A673 (cell line): ENCODE results near the gene DMD. TPM values are rescaled to one million over a fixed set of nuclear protein-coding genes. Genes with fewer than 3 reads are reported as not detected.

Experiments used
- BruUV-seq: library from RNA; stranded (reverse); fragments of 400-500 nt; replicated peaks from 2 replicates; lab custom pipeline; 2021; lab: Mats Ljungman, UMichigan
- CTCF ChIA-PET: fragments of 300-600 bp; sonication (Branson Sonifier 250); formaldehyde crosslinking; loops from one replicate; lab custom pipeline; 2022; ENCODE audit warnings: antibody characterized with exemption; lab: Charles Lee
- POLR2A ChIA-PET: fragments of 300-600 bp; sonication (Branson Sonifier 250); formaldehyde crosslinking; loops from one replicate; lab custom pipeline; 2022; ENCODE audit warnings: antibody characterized with exemption; ENCODE audit not compliant: low non-redundant PET; lab: Charles Lee
- DNase-seq: peaks from one replicate; pipeline ENCODE4 v3.0.0-alpha.2; 2015; ENCODE audit warnings: low spot score
- H3K27ac ChIP-seq: fragments of 200-600 bp; sonication (generic); 2 replicates; pipeline ENCODE4 v1.5.1; 2016; ENCODE audit warnings: mixed run types, low read depth, mild to moderate bottlenecking, mixed read lengths, antibody characterized with exemption, low read length; ENCODE audit not compliant: poor library complexity, severe bottlenecking
- H3K27me3 ChIP-seq: fragments of 200-600 bp; sonication (generic); replicated peaks from 2 replicates; pipeline ENCODE4 v1.6.1; 2017; ENCODE audit warnings: mixed run types, low read depth, mild to moderate bottlenecking, mixed read lengths, antibody characterized with exemption, low read length; ENCODE audit not compliant: insufficient read depth, poor library complexity
- H3K36me3 ChIP-seq: fragments of 200-600 bp; sonication (generic); 2 replicates; pipeline ENCODE4 v1.6.1; 2016; ENCODE audit warnings: mixed run types, mild to moderate bottlenecking, mixed read lengths, antibody characterized with exemption, low read length; ENCODE audit not compliant: insufficient read depth, poor library complexity, severe bottlenecking
- H3K4me1 ChIP-seq: fragments of 200-600 bp; sonication (generic); 2 replicates; pipeline ENCODE4 v1.6.1; 2017; ENCODE audit warnings: mixed run types, mild to moderate bottlenecking, mixed read lengths, antibody characterized with exemption, low read length; ENCODE audit not compliant: insufficient read depth, poor library complexity, severe bottlenecking
- H3K4me3 ChIP-seq: fragments of 200-600 bp; sonication (generic); 2 replicates; pipeline ENCODE4 v1.5.1; 2016; ENCODE audit warnings: low read depth, mixed run types, mild to moderate bottlenecking, mixed read lengths, low read length; ENCODE audit not compliant: poor library complexity, severe bottlenecking
- H3K9me3 ChIP-seq: fragments of 200-600 bp; sonication (generic); 2 replicates; pipeline ENCODE4 v1.6.1; 2016; ENCODE audit warnings: mixed run types, low read depth, mild to moderate bottlenecking, mixed read lengths, antibody characterized with exemption, low read length; ENCODE audit not compliant: poor library complexity, severe bottlenecking
- EZH2 ChIP-seq: fragments of 200-600 bp; sonication (generic); IDR thresholded peaks from 2 replicates; pipeline ENCODE4 v1.6.1; 2017; ENCODE audit warnings: borderline replicate concordance, low read depth, mild to moderate bottlenecking, mixed read lengths, antibody characterized with exemption, low read length; ENCODE audit not compliant: poor library complexity, severe bottlenecking
- intact Hi-C: fragments of 100-400 bp; cut with micrococcal nuclease; formaldehyde crosslinking; loops from one replicate; pipeline ENCODE4 v1.10.0; 2022; ENCODE audit not compliant: unreplicated experiment
- total RNA-seq: library from RNA; stranded (reverse); gene quantifications from 2 replicates; pipeline ENCODE4 v1.2.3, GENCODE V29; 2021
- TF ChIP-seq, protein P1 (sequence below): fragments of 300-800, 200-600 bp; sonication (generic); conservative IDR thresholded peaks from 2 replicates; pipeline ENCODE4 v1.5.1; 2017; ENCODE audit warnings: low read depth, mild to moderate bottlenecking, antibody characterized with exemption, low read length, moderate library complexity, mixed read lengths

DMD gene
- total RNA-seq, 1 experiment from 2014 or later = 5.4 TPM

DNA sequence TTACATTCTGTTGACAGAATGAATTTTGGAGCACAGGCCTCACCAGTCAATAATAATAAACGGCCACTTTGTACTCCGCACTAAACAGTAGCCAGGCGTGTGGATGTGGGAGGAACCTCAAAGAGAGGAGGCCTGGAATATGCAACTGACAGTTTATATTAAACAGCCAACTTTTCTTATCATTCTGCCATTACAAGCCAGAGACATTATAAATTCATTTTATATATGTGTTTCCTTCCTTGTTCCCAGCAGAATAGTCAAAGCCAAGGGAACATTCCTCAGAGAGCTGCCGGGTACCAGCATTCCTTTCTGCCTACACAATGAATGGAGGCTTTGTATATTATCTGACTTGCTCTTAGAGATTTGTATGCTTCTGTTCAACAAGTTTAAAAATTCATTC, 1703.0 kb downstream of the DMD start:
- TF ChIP-seq, protein P1, sequence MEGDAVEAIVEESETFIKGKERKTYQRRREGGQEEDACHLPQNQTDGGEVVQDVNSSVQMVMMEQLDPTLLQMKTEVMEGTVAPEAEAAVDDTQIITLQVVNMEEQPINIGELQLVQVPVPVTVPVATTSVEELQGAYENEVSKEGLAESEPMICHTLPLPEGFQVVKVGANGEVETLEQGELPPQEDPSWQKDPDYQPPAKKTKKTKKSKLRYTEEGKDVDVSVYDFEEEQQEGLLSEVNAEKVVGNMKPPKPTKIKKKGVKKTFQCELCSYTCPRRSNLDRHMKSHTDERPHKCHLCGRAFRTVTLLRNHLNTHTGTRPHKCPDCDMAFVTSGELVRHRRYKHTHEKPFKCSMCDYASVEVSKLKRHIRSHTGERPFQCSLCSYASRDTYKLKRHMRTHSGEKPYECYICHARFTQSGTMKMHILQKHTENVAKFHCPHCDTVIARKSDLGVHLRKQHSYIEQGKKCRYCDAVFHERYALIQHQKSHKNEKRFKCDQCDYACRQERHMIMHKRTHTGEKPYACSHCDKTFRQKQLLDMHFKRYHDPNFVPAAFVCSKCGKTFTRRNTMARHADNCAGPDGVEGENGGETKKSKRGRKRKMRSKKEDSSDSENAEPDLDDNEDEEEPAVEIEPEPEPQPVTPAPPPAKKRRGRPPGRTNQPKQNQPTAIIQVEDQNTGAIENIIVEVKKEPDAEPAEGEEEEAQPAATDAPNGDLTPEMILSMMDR = no peak
- no peak for TF ChIP-seq EZH2
- no peaks in the 10 kb centered on the region for H3K36me3 ChIP-seq
- H3K27me3 ChIP-seq = no peaks in the 10 kb centered on the region
- no peaks in the 10 kb centered on the region for H3K4me1 ChIP-seq
- no TSS peak for BruUV-seq
- H3K9me3 ChIP-seq = no peaks in the 10 kb centered on the region
- POLR2A ChIA-PET = no interaction called here
- H3K27ac ChIP-seq = no peak overlapping the region
- intact Hi-C loops = no loop called here
- no peak for DNase-seq
- H3K4me3 ChIP-seq = no peak overlapping the region
- CTCF ChIA-PET = no interaction called here

DNA sequence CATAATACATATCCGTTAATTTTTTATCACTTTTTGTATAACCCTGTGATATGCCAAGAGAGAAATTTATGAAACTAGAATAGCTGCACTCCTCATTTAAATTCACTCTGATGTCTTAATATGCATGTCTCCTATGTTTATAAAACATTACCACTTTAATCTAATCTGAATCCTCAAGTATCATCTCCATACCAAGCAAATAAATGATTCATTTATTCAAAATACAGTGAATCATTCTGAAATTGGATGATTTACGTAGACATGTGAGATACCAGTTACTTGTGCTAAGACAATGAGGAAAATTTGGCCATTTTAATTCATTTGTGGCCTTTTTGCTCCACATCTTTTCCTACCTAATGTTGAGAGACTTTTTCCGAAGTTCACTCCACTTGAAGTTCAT, 1704.4 kb downstream of the DMD start:
- Histone ChIP-seq H3K27me3 (no peaks in the 10 kb centered on the region), H3K36me3 (no peaks in the 10 kb centered on the region), H3K4me3 (no peak overlapping the region), H3K9me3 (no peaks in the 10 kb centered on the region), H3K27ac (no peak overlapping the region), H3K4me1 (no peaks in the 10 kb centered on the region)
- BruUV-seq = no TSS peak
- intact Hi-C loops = no loop called here
- ChIA-PET CTCF (no interaction called here), POLR2A (no interaction called here)
- DNase-seq = no peak
- no peak for TF ChIP-seq EZH2
- TF ChIP-seq, protein P1 = no peak

DNA sequence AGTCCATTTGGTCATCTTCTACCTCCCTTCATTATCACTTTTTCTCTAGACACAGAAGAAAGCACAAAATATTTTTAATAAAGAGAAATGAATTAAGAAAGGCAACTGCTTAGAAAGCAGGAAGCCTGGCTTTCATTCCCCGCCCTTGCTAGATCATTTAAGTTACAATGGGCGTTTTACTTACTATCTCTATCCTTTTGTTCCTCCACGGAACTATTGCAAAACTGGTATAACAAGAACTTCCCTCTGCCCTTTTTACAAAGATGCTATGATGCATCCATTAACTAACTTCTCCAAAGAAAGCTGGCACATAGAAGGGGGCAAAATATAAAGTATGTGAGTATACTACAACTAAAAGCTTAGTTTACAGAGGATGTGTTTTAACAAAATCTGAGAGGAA, 1705.0 kb downstream of the DMD start:
- BruUV-seq = no TSS peak
- CTCF ChIA-PET = no interaction called here
- H3K4me3 ChIP-seq = no peak overlapping the region
- H3K4me1 ChIP-seq = no peaks in the 10 kb centered on the region
- DNase-seq = no peak
- H3K9me3 ChIP-seq = no peaks in the 10 kb centered on the region
- no peaks in the 10 kb centered on the region for H3K36me3 ChIP-seq
- intact Hi-C loops = no loop called here
- POLR2A ChIA-PET = no interaction called here
- H3K27ac ChIP-seq = no peak overlapping the region
- TF ChIP-seq, protein P1 = no peak
- no peaks in the 10 kb centered on the region for H3K27me3 ChIP-seq
